ENCODE results near the gene PM20D2.

The PM20D2 gene, protein sequence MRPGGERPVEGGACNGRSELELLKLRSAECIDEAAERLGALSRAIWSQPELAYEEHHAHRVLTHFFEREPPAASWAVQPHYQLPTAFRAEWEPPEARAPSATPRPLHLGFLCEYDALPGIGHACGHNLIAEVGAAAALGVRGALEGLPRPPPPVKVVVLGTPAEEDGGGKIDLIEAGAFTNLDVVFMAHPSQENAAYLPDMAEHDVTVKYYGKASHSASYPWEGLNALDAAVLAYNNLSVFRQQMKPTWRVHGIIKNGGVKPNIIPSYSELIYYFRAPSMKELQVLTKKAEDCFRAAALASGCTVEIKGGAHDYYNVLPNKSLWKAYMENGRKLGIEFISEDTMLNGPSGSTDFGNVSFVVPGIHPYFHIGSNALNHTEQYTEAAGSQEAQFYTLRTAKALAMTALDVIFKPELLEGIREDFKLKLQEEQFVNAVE

GRCh38 chr6:89145956-89146717 is at the start of gene PM20D2:
PM20D2 (plus strand) TSS chr6:89146055; CDS start chr6:89146145, 90 bp downstream.
- DNase-seq, result peak; percentile 68

GRCh38 chr6:89098461-89098860 is 47.4 kb upstream of the PM20D2 start:
- no peak for DNase-seq

DNA sequence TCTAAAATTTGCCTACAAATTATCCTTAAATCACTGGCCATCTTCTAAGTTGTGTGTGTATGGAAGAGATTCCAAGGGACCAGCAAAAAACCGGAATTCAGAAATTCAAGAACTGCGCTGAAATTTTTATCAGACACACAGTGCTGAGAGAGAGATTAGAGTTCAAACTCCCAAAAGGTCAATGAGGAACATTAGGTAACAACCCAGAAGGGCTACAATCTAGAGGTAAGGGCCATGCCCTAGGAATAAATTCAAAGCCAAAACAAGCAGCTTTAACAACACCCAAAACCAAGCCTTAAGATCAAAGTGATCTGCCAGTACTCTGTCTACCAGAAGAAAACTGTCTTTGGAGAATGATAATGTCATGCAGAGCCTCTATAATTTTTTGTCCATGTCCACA is 45.7 kb upstream of the PM20D2 start:
- DNase-seq, result no peak

DNA sequence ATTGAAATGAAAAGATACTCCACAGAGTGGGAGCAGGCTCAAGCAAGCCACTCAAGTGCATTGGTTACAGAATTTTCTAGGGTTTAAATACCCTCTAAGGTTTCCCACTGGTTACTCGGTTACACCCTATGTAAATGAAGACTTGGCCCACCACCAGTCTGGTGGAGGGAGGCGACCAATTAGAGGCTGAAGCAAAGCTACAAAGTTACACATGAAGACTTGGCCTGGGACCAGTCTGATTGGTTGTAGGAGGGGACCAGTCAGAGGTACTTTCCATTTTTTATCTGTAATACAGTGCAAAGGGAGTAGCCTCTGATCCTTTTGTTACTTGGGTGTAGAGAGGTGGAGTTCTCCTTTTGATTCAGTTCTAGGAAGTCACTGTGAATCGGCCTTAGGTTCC is 35.6 kb upstream of the PM20D2 start:
- peak; percentile 49 for DNase-seq

GRCh38 chr6:89111933-89112332 is 33.9 kb upstream of the PM20D2 start:
- DNase-seq, result no peak

DNA sequence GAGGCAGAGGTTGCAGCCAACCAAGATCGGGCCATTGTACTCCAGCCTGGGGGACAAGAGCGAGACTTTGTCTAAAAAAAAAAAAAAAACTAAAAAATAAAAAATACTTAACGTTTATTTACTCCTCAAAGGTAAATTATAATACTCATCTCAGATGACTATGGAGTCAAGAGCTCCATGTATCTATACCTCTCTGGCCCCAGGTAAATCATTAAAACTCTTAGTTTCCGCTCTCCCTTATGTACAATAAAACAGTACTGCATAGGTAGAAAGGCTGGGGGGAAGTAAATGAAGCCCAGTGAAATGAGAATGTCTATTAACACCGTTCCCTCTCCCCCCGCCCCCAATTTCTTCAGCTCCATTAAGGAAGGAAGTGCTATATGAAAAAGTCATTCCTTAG is 29.2 kb upstream of the PM20D2 start:
- DNase-seq, result no peak

DNA sequence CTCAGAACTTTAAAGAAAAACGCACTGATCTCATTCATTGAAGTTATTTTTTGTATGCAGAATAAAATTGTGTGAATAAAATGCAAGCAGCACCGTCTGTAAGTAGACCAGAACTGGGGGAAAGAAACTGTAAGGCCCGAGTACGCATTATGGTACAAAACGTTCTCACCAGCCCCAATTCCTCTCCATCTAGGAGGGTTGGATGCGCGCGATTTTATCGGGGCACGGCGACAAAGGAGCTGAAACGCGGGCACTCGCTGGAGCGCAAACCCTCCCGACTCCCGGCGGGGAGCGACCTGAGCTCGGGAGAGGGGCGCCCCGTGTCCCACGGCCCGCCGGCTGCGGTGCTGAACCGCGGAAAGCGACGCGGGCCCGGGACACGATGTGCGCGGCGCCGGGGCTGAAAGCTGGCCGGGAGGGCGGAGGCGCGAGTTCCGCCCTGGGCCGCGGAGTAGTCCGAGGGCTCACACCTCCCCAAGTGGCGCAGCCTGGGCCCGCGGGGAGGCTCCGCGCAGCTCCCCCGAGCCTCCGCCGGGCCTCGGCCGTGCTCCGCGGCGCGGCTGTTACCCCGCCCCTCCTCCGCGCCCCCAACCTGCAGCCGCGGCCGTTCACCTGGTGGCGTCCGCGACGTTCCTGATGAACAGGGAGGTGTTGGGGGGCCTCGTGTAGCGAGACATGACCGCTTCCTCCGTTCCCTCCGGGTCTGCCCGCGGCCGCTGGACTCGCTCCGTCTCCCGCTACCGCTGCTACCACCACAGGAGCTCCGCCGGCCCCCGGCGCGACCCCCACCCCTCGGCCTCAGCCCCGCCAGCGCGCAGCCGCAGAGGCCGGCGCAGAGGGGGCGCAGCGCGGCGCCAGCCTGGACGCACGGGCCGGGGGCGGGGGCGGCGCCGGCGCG is 28.4 kb upstream of the PM20D2 start, which contains the start of gene SRSF12:
SRSF12 (minus strand) TSS at position 861 of the 898 bp plus-strand sequence; CDS start at position 677, 184 bp downstream.
- peak; percentile 29 for DNase-seq

- no peak for DNase-seq
Observed at GRCh38 chr6:89118931-89119330, 26.9 kb upstream of the PM20D2 start.

GRCh38 chr6:89120371-89120770 is 25.5 kb upstream of the PM20D2 start:
- DNase-seq, result no peak

DNA sequence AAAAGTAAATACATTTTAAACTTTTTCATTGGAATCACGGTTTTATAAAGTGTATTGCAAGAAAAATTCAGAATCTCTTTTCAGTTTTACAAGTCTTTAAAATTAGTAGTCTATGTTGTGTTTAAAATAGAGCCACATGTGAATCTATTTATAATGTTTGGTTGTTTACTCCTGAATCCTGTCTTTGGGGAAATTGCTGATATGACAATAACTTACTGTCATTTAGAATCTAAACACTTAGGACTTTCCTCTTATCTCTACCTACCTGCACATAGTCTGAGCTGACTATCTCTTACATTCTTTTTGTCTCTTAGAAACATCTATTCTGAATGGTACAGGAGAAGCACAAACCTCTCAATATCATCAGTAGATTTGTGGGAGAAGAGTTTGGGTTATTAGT is 23.9 kb upstream of the PM20D2 start:
- no peak for DNase-seq

GRCh38 chr6:89122625-89123024 is 23.2 kb upstream of the PM20D2 start:
- DNase-seq, result peak; percentile 65

DNA sequence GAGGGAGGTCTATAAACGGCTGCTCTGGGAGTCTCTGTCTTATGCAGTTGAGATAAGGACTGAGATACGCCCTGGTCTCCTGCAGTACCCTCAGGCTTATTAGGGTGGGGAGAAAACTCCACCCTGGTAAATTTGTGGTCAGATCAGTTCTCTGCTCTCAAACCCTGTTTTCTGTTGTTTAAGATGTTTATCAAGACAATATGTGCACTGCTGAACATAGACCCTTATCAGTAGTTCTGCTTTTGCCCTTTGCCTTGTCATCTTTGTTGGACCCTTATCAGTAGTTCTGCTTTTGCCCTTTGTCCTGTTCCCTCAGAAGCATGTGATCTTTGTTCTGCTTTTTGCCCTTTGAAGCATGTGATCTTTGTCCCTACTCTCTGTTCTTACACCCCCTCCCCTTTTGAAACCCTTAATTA is 17.6 kb upstream of the PM20D2 start:
- DNase-seq, result peak; percentile 58

GRCh38 chr6:89131599-89131998 is 14.3 kb upstream of the PM20D2 start:
- DNase-seq, result no peak

DNA sequence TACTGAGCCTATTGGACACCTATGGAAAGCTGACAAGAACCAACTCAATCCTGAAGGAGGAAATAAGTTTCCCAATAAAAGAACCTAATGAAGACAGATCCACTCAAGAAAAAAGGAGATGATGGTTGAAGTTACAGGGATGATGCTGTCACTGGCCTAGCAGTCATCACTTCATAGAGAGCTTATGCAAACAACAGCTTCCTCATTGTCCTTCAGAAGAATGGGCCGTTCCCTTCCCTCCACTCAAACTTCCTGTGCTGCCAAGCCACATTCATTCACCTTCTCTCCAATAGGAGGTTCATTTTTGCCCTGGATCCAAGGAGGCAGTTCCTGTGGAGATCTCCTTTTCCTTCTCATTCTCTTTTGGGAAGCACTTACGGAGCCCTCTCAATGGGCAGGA is 13.8 kb upstream of the PM20D2 start:
- DNase-seq, result no peak

GRCh38 chr6:89133981-89134380 is 11.9 kb upstream of the PM20D2 start:
- DNase-seq, result no peak

- no peak for DNase-seq
Observed at GRCh38 chr6:89134723-89135122, 11.1 kb upstream of the PM20D2 start.

GRCh38 chr6:89138173-89138572 is 7.7 kb upstream of the PM20D2 start:
- DNase-seq, result no peak

DNA sequence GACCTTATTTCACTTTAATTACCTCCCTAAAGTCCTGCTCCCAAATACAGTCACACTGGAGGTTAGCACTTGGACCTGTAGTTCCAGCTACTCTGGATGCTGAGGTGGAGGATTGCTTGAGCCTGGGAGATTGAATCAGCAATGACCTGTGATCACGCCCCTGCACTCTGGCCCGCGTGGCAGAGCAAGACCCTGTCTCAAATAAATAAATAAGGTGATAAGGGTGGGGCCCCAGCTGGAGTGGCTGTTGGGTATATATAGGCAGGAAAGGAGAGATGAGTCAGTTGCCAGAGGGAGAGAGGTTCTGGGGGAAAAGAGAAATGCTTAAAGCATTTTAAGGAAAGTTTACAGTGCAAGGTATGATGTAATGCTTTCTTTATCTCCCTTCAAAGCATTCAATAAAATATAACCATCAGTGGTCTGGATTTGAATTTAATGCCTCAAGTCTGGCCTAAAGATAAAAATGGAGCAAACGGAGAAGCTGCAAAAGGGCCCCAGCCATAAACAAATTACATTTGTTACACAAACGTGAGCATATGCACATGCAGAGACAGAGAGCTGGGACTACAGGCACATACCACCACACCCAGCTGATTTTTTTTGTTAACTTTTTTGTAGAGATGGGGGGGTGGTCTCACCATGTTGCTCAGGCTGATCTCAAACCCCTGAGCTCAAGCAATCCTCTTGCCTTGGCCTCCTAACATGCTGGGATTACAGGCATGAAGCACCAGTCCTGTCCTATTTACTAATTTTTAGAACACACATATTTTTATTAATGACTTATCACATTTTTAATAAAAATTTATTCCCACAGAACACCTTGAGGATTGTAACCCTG is 6.1 kb upstream of the PM20D2 start:
- DNase-seq, result no peak

GRCh38 chr6:89140347-89141156 is 5.3 kb upstream of the PM20D2 start:
- no peak for DNase-seq

DNA sequence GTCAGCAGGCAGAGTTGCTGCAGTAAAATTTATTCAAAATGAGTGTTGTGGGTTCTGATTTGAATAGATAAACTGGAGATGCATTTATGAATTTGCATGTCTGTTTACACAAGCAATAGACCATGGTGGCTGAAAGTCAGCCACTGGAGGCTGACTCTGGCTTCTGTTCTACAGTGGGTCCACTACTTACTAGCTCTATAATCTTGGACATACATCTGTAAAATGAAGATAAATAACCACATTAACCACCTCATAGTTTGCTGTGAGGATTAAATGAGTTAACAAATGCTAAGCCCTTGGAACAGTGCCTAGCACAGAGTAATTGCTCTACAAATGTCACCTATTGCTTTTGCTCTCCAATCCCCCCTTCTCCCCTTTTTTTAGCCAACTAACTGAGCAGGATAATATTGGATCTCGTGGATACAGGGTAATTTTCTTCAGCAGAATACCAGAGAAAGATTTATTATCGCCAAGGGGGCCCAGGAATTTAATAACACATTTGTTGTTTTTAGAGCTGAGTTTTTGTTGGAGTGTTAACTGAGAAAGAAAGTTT is 1.4 kb upstream of the PM20D2 start:
- peak; percentile 83 for DNase-seq

Measured in hematopoietic multipotent progenitor cell treated with erythropoietin and hydrocortisone succinate and interleukin-3 and kit ligand, for 8 days (in vitro differentiated cells).